H54 (cell line): ENCODE measurements around the gene RNU11.
"Not testable (repeated sequence)": the region's sequence is repeated elsewhere in the genome, so short reads cannot be mapped to it uniquely, and the experiment has no call there.

Experiments used
- DNase-seq: peaks from one replicate; pipeline ENCODE4 v3.0.0; 2011; ENCODE audit warnings: low spot score, mixed read lengths; ENCODE audit not compliant: insufficient read length
- FAIRE-seq: peaks from 3 replicates; lab custom pipeline; 2011; peaks lifted over from hg19 to GRCh38; lab: Jason Lieb, UNC
- POLR2A ChIP-seq: IDR thresholded peaks from 2 replicates; pipeline ENCODE4 v1.6.1; 2011; ENCODE audit warnings: low read depth, mild to moderate bottlenecking, low read length

The RNU11 gene

GRCh38 chr1:28646040-28646439, 2.4 kb upstream of the RNU11 start:
- DNase-seq (no peak), FAIRE-seq (no peak)
- TF ChIP-seq POLR2A: no peak

GRCh38 chr1:28648008-28648473, 359 bp upstream of the RNU11 start:
- TF ChIP-seq POLR2A: no peak
- DNase-seq (peak; percentile 49), FAIRE-seq (peak; percentile 6)

GRCh38 chr1:28653063-28653462, 4.7 kb downstream of the RNU11 start:
- DNase-seq, FAIRE-seq: not testable (repeated sequence)

- not testable (repeated sequence) for FAIRE-seq, DNase-seq
These were observed 5.5 kb downstream of the RNU11 start for GRCh38 chr1:28653870-28654269.

DNA sequence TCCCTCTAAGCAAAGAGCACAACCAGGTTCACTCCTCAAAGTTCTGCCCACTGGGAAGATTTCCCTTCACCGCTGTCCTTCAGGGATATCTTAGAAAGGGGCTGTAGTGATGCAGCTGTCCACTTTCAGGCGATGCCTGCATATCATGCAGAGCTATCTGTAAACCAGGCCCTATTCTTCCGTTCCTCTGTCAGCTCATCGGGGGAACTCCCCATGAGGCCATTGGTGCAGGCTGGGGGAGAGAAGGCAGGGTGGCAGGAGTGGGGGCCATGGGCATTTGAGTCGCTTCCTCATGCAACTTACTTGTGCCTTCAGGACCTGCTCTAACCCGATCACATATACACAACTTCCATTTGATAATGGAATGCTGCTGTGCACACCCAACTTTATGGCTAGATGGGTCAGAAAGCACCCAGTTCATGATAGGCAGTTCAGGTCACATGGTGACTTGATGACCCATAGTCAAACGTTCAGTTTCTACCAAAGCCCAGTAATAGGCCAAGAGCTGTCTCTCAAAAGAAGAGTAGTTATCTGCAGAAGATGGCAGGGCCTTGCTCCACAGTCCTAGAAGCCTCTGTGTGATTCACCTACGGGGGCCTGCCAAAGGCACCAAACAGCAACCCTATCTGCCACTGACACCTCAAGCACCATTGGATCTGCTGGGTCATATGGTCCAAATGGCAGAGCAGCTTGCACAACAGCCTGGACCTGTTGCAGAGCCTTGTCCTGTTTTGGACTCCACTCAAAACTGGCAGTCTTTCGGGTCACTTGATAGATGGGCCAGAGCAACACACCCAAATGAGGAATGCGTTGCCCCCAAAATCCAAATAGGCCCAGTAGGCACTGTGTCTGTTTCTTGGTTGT, 7.3 kb downstream of the RNU11 start:
- FAIRE-seq, DNase-seq: not testable (repeated sequence)

- no peak for FAIRE-seq
- no peak for DNase-seq
- TF ChIP-seq POLR2A: no peak
These were observed 7.9 kb downstream of the RNU11 start for GRCh38 chr1:28656335-28656734.

DNA sequence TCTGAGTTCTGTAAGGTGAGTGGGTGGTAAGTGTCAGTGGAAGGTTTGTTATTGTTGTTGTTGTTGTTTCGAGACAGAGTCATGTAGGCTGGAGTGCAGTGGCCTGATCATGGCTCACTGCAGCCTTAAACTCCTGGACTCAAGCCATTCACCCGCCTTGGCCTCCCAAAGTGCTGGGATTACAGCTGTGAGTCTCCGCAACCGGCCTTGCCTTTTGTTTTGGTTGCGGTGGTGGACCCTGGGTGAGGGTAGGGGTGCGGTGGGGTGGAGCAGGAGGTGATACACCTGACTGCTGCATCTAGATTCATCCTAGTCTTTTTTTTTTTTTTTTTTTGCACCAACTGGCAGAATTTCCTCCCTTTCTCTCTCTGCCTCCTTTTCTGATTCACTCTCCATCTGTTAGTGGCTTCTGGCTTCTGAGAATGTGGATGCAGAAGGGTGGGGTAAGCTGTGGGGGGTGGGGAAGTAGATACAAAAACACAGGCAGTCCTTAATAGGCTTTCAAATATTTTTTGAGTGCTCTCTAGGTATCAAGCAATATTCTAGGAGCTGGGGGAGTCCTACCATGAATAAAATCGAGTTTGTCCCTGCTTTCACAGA, 15.6 kb downstream of the RNU11 start:
- FAIRE-seq (no peak), DNase-seq (no peak)
- no peak for TF ChIP-seq POLR2A

GRCh38 chr1:28666806-28667205, 18.4 kb downstream of the RNU11 start:
- DNase-seq (no peak), FAIRE-seq (no peak)
- TF ChIP-seq POLR2A: no peak

GRCh38 chr1:28668191-28668955, 20.0 kb downstream of the RNU11 start, which contains the start of gene GMEB1:
Gene GMEB1 (plus strand): TSS chr1:28668784. CDS start chr1:28683613, 14,829 bp downstream.
- TF ChIP-seq POLR2A: no peak
- FAIRE-seq (no peak), DNase-seq (peak; percentile 78)

GRCh38 chr1:28668956-28669723, 20.7 kb downstream of the RNU11 start:
- TF ChIP-seq POLR2A: peak; percentile 48; the same call in 1 of the 2 replicates
- FAIRE-seq (no peak), DNase-seq (peak; percentile 63)

- TF ChIP-seq POLR2A: no peak
- no peak for DNase-seq
- no peak for FAIRE-seq
These were observed 22.9 kb downstream of the RNU11 start for GRCh38 chr1:28671254-28671780.

DNA sequence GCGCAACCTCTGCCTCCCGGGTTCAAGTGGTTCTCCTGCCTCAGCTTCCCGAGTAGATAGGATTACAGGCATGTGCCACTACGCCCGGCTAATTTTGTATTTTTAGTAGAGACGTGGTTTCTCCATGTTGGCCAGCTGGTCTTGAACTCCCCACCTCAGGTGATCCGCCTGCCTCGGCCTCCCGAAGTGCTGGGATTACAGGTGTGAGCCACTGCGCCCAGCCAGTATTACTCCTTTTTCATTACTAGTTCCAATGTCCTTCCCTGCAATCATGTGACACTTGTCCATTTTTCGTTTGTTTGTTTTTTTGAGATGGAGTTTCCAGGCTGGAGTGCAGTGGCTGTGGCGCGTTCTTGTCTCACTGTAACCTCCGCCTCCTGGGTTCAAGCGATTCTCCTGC, 24.6 kb downstream of the RNU11 start:
- not testable (repeated sequence) for DNase-seq, FAIRE-seq

DNA sequence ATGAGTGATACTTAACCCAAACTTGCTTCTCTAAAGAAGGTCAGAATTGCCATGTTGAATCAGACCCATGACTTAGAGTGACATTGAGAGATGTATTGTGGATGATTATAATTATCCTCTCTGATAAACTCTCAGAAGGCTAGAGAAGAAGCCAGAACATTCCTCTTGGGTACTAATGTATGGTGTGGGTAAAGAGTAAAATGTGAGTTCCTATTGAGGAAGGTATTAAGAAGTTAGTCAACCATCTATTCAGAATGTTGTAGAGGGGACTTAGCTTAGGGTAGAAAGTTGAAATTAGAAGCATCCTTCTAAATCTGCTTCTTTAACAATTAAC, 27.5 kb downstream of the RNU11 start:
- TF ChIP-seq POLR2A: no peak
- DNase-seq (no peak), FAIRE-seq (no peak)
